Left renal cortex interstitium (tissue), 4 donors: ENCODE data around the gene ALKBH4. TPM values are rescaled to one million over a fixed set of nuclear protein-coding genes. Genes with fewer than 3 reads are reported as not detected.

Experiments used
- polyA plus RNA-seq, 4 donors: library from polyadenylated mRNA; unstranded; fragments of 120-200 nt; gene quantifications; one replicate each; pipeline ENCODE4 v1.2.1, GENCODE V29; 2013; ENCODE audit not compliant: insufficient read length in 4 of 4

Gene ALKBH4
- polyA plus RNA-seq, 4 donors = 10.3 to 16.7 (median 14.6) TPM

Other genes with a start within 250 kb of the ALKBH4 start
- gene SH2B2, start 178.0 kb downstream of the ALKBH4 start, polyA plus RNA-seq = 1 to 10 TPM; 3.4 to 6.0 (median 4.9) TPM
- 10 to 100 TPM in 1 of 4 donors, 1 to 10 TPM in 1, under 1 TPM in 2; 0.65 to 10.2 (median 3.7) TPM for gene SPDYE6, start 108.4 kb downstream of the ALKBH4 start, polyA plus RNA-seq
- gene PRKRIP1, start 68.5 kb downstream of the ALKBH4 start, polyA plus RNA-seq = 10 to 100 TPM; 30.2 to 46.9 (median 38.6) TPM
- gene ORAI2, start 31.3 kb downstream of the ALKBH4 start, polyA plus RNA-seq = 10 to 100 TPM; 16.7 to 28.7 (median 22.5) TPM
- 10 to 100 TPM; 15.9 to 26.0 (median 23.3) TPM for gene LRWD1, start 121 bp upstream of the ALKBH4 start, polyA plus RNA-seq
- gene POLR2J, start 14.1 kb upstream of the ALKBH4 start, polyA plus RNA-seq = 10 to 100 TPM; 25.8 to 52.0 (median 34.5) TPM
- gene RASA4B, start 52.9 kb upstream of the ALKBH4 start, polyA plus RNA-seq = 10 to 100 TPM in 3 of 4 donors, 1 to 10 TPM in 1; 6.8 to 19.5 (median 14.9) TPM
- 10 to 100 TPM in 2 of 4 donors, 1 to 10 TPM in 2; 2.5 to 26.8 (median 13.9) TPM for gene UPK3BL2, start 78.8 kb upstream of the ALKBH4 start, polyA plus RNA-seq
- gene SPDYE2, start 86.4 kb upstream of the ALKBH4 start, polyA plus RNA-seq = 10 to 100 TPM in 1 of 4 donors, 1 to 10 TPM in 2, under 1 TPM in 1; 0.93 to 10.5 (median 5.3) TPM
- 10 to 100 TPM; 54.8 to 94.5 (median 74.6) TPM for gene POLR2J3, start 107.7 kb upstream of the ALKBH4 start, polyA plus RNA-seq
- 10 to 100 TPM; 21.3 to 69.9 (median 49.1) TPM for gene RASA4, start 151.9 kb upstream of the ALKBH4 start, polyA plus RNA-seq
- 10 to 100 TPM in 3 of 4 donors, 1 to 10 TPM in 1; 8.6 to 34.8 (median 16.1) TPM for gene UPK3BL1, start 177.9 kb upstream of the ALKBH4 start, polyA plus RNA-seq
- gene SPDYE2B, start 185.5 kb upstream of the ALKBH4 start, polyA plus RNA-seq = 1 to 10 TPM in 2 of 4 donors, under 1 TPM in 2; 0.60 to 3.6 (median 2.0) TPM
- 1 to 10 TPM in 3 of 4 donors, under 1 TPM in 1; 0.59 to 5.3 (median 2.9) TPM for gene POLR2J2, start 206.8 kb upstream of the ALKBH4 start, polyA plus RNA-seq